Muscle of back (tissue), 11 donors: ENCODE results near the gene CKAP5. TPM values are rescaled to one million over a fixed set of nuclear protein-coding genes. Genes with fewer than 3 reads are reported as not detected.
"Not testable (repeated sequence)": the region's sequence is repeated elsewhere in the genome, so short reads cannot be mapped to it uniquely, and the experiment has no call there.

Source experiments
- DNase-seq, 3 donors: peaks; one replicate each; pipeline versions ENCODE4 v3.0.0 to v3.0.0-alpha.2; 2013
- polyA plus RNA-seq, 10 donors: library from polyadenylated mRNA; unstranded; fragments of 120-200 nt; gene quantifications; one replicate each; pipeline ENCODE4 v1.2.1, GENCODE V29; 2013; ENCODE audit not compliant: insufficient read length in 10 of 10

CKAP5 gene
- polyA plus RNA-seq, 10 donors, result 43.5 to 70.1 (median 55.1) TPM

GRCh38 chr11:46856605-46857343 is 10.7 kb upstream of the CKAP5 start:
- DNase-seq, result no peak

GRCh38 chr11:46855863-46856262 is 9.8 kb upstream of the CKAP5 start:
- no peak for DNase-seq

- no peak for DNase-seq
Observed at GRCh38 chr11:46855167-46855566, 9.1 kb upstream of the CKAP5 start.

GRCh38 chr11:46850829-46851380 is 4.8 kb upstream of the CKAP5 start:
- no peak for DNase-seq

GRCh38 chr11:46849631-46850030 is 3.6 kb upstream of the CKAP5 start:
- DNase-seq, result no peak

- DNase-seq, result no peak
Observed at GRCh38 chr11:46846510-46846830, 390 bp upstream of the CKAP5 start.

GRCh38 chr11:46845440-46845739 is 690 bp downstream of the CKAP5 start:
- peak in 2 of 3 donors; percentile 9 to 59 for DNase-seq

GRCh38 chr11:46840116-46840515 is 6.0 kb downstream of the CKAP5 start:
- no peak for DNase-seq

GRCh38 chr11:46838501-46838900 is 7.6 kb downstream of the CKAP5 start:
- no peak for DNase-seq

- DNase-seq, result no peak
Observed at GRCh38 chr11:46837860-46838259, 8.2 kb downstream of the CKAP5 start.

- DNase-seq, result no peak
Observed at GRCh38 chr11:46836870-46837269, 9.2 kb downstream of the CKAP5 start.

- DNase-seq, result no peak
Observed at GRCh38 chr11:46836431-46836830, 9.6 kb downstream of the CKAP5 start.

- DNase-seq, result no peak
Observed at GRCh38 chr11:46835897-46836296, 10.2 kb downstream of the CKAP5 start.

GRCh38 chr11:46834821-46835220 is 11.3 kb downstream of the CKAP5 start:
- no peak for DNase-seq

GRCh38 chr11:46832511-46833214 is 13.4 kb downstream of the CKAP5 start:
- no peak for DNase-seq

- no peak for DNase-seq
Observed at GRCh38 chr11:46827995-46828394, 18.1 kb downstream of the CKAP5 start.

- DNase-seq, result peak; percentile 67 to 91 (median 77)
Observed at GRCh38 chr11:46826310-46827044, 19.6 kb downstream of the CKAP5 start.

- peak in 1 of 3 donors; percentile 8 for DNase-seq
Observed at GRCh38 chr11:46808799-46809431, 37.2 kb downstream of the CKAP5 start.

GRCh38 chr11:46801694-46802470 is 44.2 kb downstream of the CKAP5 start:
- DNase-seq, result no peak

- no peak for DNase-seq
Observed at GRCh38 chr11:46800177-46800576, 45.9 kb downstream of the CKAP5 start.

GRCh38 chr11:46799725-46800124 is 46.4 kb downstream of the CKAP5 start:
- DNase-seq, result not testable (repeated sequence)
